MCF 10A (cell line): ENCODE results near the gene USP6NL. TPM values are rescaled to one million over a fixed set of nuclear protein-coding genes. Genes with fewer than 3 reads are reported as not detected.
A peak's percentile ranks its signal among the peaks of the same experiment; 100 is the strongest.

Source experiments
- BruUV-seq: library from RNA; stranded (reverse); fragments of 400-500 nt; replicated peaks from 2 replicates; lab custom pipeline; 2021; lab: Mats Ljungman, UMichigan
- CTCF ChIA-PET: fragments of 300-600 bp; sonication (Branson Sonifier 250); formaldehyde crosslinking; extraction: SDS; loops from one replicate; lab custom pipeline; 2021; ENCODE audit warnings: antibody characterized with exemption, inconsistent platforms; lab: Yijun Ruan, JAX
- POLR2A ChIA-PET: fragments of 300-600, 350-650 bp; sonication (Branson Sonifier 250); formaldehyde crosslinking; extraction: SDS; loops from one replicate; lab custom pipeline; 2020; ENCODE audit warnings: antibody characterized with exemption, inconsistent platforms; lab: Yijun Ruan, JAX
- DNase-seq: peaks from one replicate; pipeline ENCODE4 v3.0.0-alpha.2; 2018; ENCODE audit not compliant: unreplicated experiment
- H3K27ac Mint-ChIP-seq: one replicate; pipeline ENCODE4 v1.8.0; 2022; ENCODE audit warnings: mild to moderate bottlenecking, low read depth, mixed read lengths; ENCODE audit not compliant: unreplicated experiment
- H3K27me3 Mint-ChIP-seq: one replicate; pipeline ENCODE4 v1.8.0; 2022; ENCODE audit warnings: mixed read lengths; ENCODE audit not compliant: insufficient read depth, unreplicated experiment
- H3K36me3 Mint-ChIP-seq: one replicate; pipeline ENCODE4 v1.8.0; 2022; ENCODE audit warnings: mild to moderate bottlenecking, moderate library complexity, mixed read lengths; ENCODE audit not compliant: insufficient read depth, unreplicated experiment
- H3K4me1 Mint-ChIP-seq: one replicate; pipeline ENCODE4 v1.8.0; 2022; ENCODE audit warnings: mixed read lengths; ENCODE audit not compliant: insufficient read depth, unreplicated experiment
- H3K4me3 Mint-ChIP-seq: one replicate; pipeline ENCODE4 v1.8.0; 2022; ENCODE audit warnings: mild to moderate bottlenecking, moderate library complexity, mixed read lengths; ENCODE audit not compliant: unreplicated experiment
- H3K9me3 Mint-ChIP-seq: one replicate; pipeline ENCODE4 v1.8.0; 2022; ENCODE audit warnings: mixed read lengths; ENCODE audit not compliant: unreplicated experiment
- CTCF ChIP-seq: fragments of 200-600 bp; IDR thresholded peaks from one replicate; pipeline ENCODE4 v1.8.0; 2022; ENCODE audit warnings: antibody characterized with exemption, mild to moderate bottlenecking; ENCODE audit not compliant: unreplicated experiment
- intact Hi-C: fragments of 100-400 bp; cut with micrococcal nuclease; formaldehyde crosslinking; loops from 2 replicates; pipeline ENCODE4 v1.14.1; 2022
- total RNA-seq: library from RNA; stranded (reverse); gene quantifications from 2 replicates; pipeline ENCODE4 v1.2.3, GENCODE V29; 2022

USP6NL gene
- total RNA-seq, 1 experiment from 2014 or later, result 19.2 TPM

- Mint-ChIP-seq H3K36me3 (peaks cover 7% of the 10 kb centered on the region), H3K4me1 (peaks cover 13% of the 10 kb centered on the region), H3K27me3 (no peaks in the 10 kb centered on the region), H3K9me3 (no peaks in the 10 kb centered on the region), H3K4me3 (no peak overlapping the region), H3K27ac (no peak overlapping the region)
- BruUV-seq, result no TSS peak
- ChIA-PET POLR2A (interaction anchor here (1.2 to 2.3 kb wide), 8 partner anchors 10 to 235 kb away, joined by 3 to 15 read pairs (median 7); no protein-coding TSS in a partner anchor), CTCF (interaction anchor here (0.6 to 1.5 kb wide), 4 partner anchors 202 to 317 kb away, joined by 3 to 4 read pairs (median 4); no protein-coding TSS in a partner anchor)
- TF ChIP-seq CTCF, result no peak
- peak; percentile 45 for DNase-seq
- intact Hi-C loops, result loop anchor here (2.0 kb wide), 1 partner anchor 88 kb away; the partner anchor contains the start of gene USP6NL
Measured at GRCh38 chr10:11522821-11523245, 88.6 kb downstream of the USP6NL start.

- Mint-ChIP-seq H3K27ac (no peak overlapping the region), H3K36me3 (peaks cover 13% of the 10 kb centered on the region), H3K9me3 (no peaks in the 10 kb centered on the region), H3K4me1 (peaks cover 13% of the 10 kb centered on the region), H3K27me3 (no peaks in the 10 kb centered on the region), H3K4me3 (no peak overlapping the region)
- peak; percentile 60 for DNase-seq
- no peak for TF ChIP-seq CTCF
- BruUV-seq, result no TSS peak
- intact Hi-C loops, result loop anchor here (2.0 kb wide), 1 partner anchor 89 kb away; the partner anchor contains the start of gene USP6NL
- CTCF ChIA-PET, result interaction anchor here (0.5 to 1.5 kb wide), 6 partner anchors 102 to 235 kb away, joined by 3 to 7 read pairs (median 3); no protein-coding TSS in a partner anchor
- POLR2A ChIA-PET, result interaction anchor here (0.7 to 2.3 kb wide), 14 partner anchors 11 to 236 kb away, joined by 3 to 15 read pairs (median 4); no protein-coding TSS in a partner anchor
Measured at GRCh38 chr10:11521860-11522259, 89.6 kb downstream of the USP6NL start.

GRCh38 chr10:11520892-11521291, 90.6 kb downstream of the USP6NL start:
- intact Hi-C loops, result no loop called here
- Mint-ChIP-seq H3K27me3 (no peaks in the 10 kb centered on the region), H3K9me3 (no peaks in the 10 kb centered on the region), H3K4me1 (peaks cover 13% of the 10 kb centered on the region), H3K36me3 (peaks cover 13% of the 10 kb centered on the region), H3K27ac (no peak overlapping the region), H3K4me3 (no peak overlapping the region)
- CTCF ChIA-PET, result interaction anchor here (0.5 to 2.9 kb wide), 3 partner anchors 88 to 237 kb away, joined by 3 to 18 read pairs (median 3); no protein-coding TSS in a partner anchor
- no peak for TF ChIP-seq CTCF
- BruUV-seq, result no TSS peak
- POLR2A ChIA-PET, result interaction anchor here (0.6 to 1.9 kb wide), 3 partner anchors 14 to 221 kb away, joined by 3 to 5 read pairs (median 3); no protein-coding TSS in a partner anchor
- no peak for DNase-seq

GRCh38 chr10:11517150-11517549, 94.3 kb downstream of the USP6NL start:
- Mint-ChIP-seq H3K4me3 (no peak overlapping the region), H3K27ac (no peak overlapping the region), H3K4me1 (peaks cover 5% of the 10 kb centered on the region), H3K36me3 (peaks cover 7% of the 10 kb centered on the region), H3K9me3 (no peaks in the 10 kb centered on the region), H3K27me3 (no peaks in the 10 kb centered on the region)
- DNase-seq, result no peak
- POLR2A ChIA-PET, result interaction anchor here (0.6 kb wide), 1 partner anchor 422 kb away, joined by 3 read pairs; no protein-coding TSS in a partner anchor
- intact Hi-C loops, result loop anchor here (10.0 kb wide), 1 partner anchor 468 kb away; no protein-coding TSS in a partner anchor
- CTCF ChIA-PET, result interaction anchor here (0.6 to 3.8 kb wide), 2 partner anchors 30 to 208 kb away, joined by 3 to 20 read pairs; no protein-coding TSS in a partner anchor
- no TSS peak for BruUV-seq
- no peak for TF ChIP-seq CTCF
